Measurements from ENCODE around the gene ENO1.

- TF ChIP-seq ZSCAN30 (tag by site-specific recombination; IDR thresholded peaks at IDR 0.05) = no peak
- no peak for TF ChIP-seq ZNF670 (tag by site-specific recombination; IDR thresholded peaks at IDR 0.05; ENCODE audit: low read depth)
- TF ChIP-seq CTCF (tag by site-specific recombination; IDR thresholded peaks at IDR 0.05) = no peak
- TF ChIP-seq ZNF350 (tag by site-specific recombination; IDR thresholded peaks at IDR 0.05) = no peak
- TF ChIP-seq KLF16 (tag by site-specific recombination; IDR thresholded peaks at IDR 0.05) = no peak
- no peak for TF ChIP-seq ZBTB1 (tag by site-specific recombination; IDR thresholded peaks at IDR 0.05)
- no peak for TF ChIP-seq ZNF274 (IDR thresholded peaks at IDR 0.05; ENCODE audit: low read length)
- no peak for TF ChIP-seq ZNF274 (tag by site-specific recombination; IDR thresholded peaks at IDR 0.05; ENCODE audit: borderline replicate concordance)
- no peak for TF ChIP-seq ZNF19 (tag by site-specific recombination; IDR thresholded peaks at IDR 0.05; ENCODE audit: low read depth)
- no peak for TF ChIP-seq KLF1 (tag by site-specific recombination; IDR thresholded peaks at IDR 0.05)
Observed at GRCh38 chr1:8873001-8873400, 5.5 kb downstream of the ENO1 start.
